ENCODE data around the gene CCDC175.

CCDC175 gene

GRCh38 chr14:59566725-59567124 is 9.9 kb downstream of the CCDC175 start:
- TF ChIP-seq FOXP2 (optimal IDR thresholded peaks at IDR 0.05; ENCODE audit: borderline replicate concordance, extremely low read depth, extremely low read length, insufficient read depth) (no peak), POLR2AphosphoS5 (IDR thresholded peaks at IDR 0.05; ENCODE audit: low read depth, low read length) (no peak), REST (IDR thresholded peaks at IDR 0.05; ENCODE audit: insufficient read depth in 1 of 2, low read depth in 2 of 2, low read length in 2 of 2) (no peak)

- TF ChIP-seq SIN3A (IDR thresholded peaks at IDR 0.05; ENCODE audit: borderline replicate concordance, insufficient read depth, low read length) = no peak
Measured at GRCh38 chr14:59566296-59566695, 10.3 kb downstream of the CCDC175 start.

- TF ChIP-seq REST (IDR thresholded peaks at IDR 0.05; ENCODE audit: insufficient read depth in 1 of 2, low read depth in 2 of 2, low read length in 2 of 2) (no peak), POLR2AphosphoS5 (IDR thresholded peaks at IDR 0.05; ENCODE audit: low read depth, low read length) (no peak), FOXP2 (optimal IDR thresholded peaks at IDR 0.05; ENCODE audit: borderline replicate concordance, extremely low read depth, extremely low read length, insufficient read depth) (no peak), SIN3A (IDR thresholded peaks at IDR 0.05; ENCODE audit: borderline replicate concordance, insufficient read depth, low read length) (no peak), TAF1 (IDR thresholded peaks at IDR 0.05; ENCODE audit: borderline replicate concordance, insufficient read depth, low read length) (no peak)
Measured at GRCh38 chr14:59565087-59565486, 11.5 kb downstream of the CCDC175 start.

GRCh38 chr14:59564366-59564765 is 12.2 kb downstream of the CCDC175 start:
- no peak for TF ChIP-seq POLR2AphosphoS5 (IDR thresholded peaks at IDR 0.05; ENCODE audit: low read depth, low read length)
- TF ChIP-seq TAF1 (IDR thresholded peaks at IDR 0.05; ENCODE audit: borderline replicate concordance, insufficient read depth, low read length) = no peak
- TF ChIP-seq REST (IDR thresholded peaks at IDR 0.05; ENCODE audit: insufficient read depth in 1 of 2, low read depth in 2 of 2, low read length in 2 of 2) = no peak
- TF ChIP-seq FOXP2 (optimal IDR thresholded peaks at IDR 0.05; ENCODE audit: borderline replicate concordance, extremely low read depth, extremely low read length, insufficient read depth) = no peak
- TF ChIP-seq SIN3A (IDR thresholded peaks at IDR 0.05; ENCODE audit: borderline replicate concordance, insufficient read depth, low read length) = no peak

GRCh38 chr14:59547310-59547709 is 29.3 kb downstream of the CCDC175 start:
- TF ChIP-seq REST (IDR thresholded peaks at IDR 0.05; ENCODE audit: insufficient read depth in 1 of 2, low read depth in 2 of 2, low read length in 2 of 2) (no peak), SIN3A (IDR thresholded peaks at IDR 0.05; ENCODE audit: borderline replicate concordance, insufficient read depth, low read length) (no peak), TAF1 (IDR thresholded peaks at IDR 0.05; ENCODE audit: borderline replicate concordance, insufficient read depth, low read length) (no peak), POLR2AphosphoS5 (IDR thresholded peaks at IDR 0.05; ENCODE audit: low read depth, low read length) (no peak)
